Heart right ventricle (tissue), 16 donors: Measurements from ENCODE around the gene DIAPH3. TPM values are rescaled to one million over a fixed set of nuclear protein-coding genes. Genes with fewer than 3 reads are reported as not detected.

Experiments used
- ATAC-seq, 8 donors: fragments of 200-7000 bp; cut with Tn5 transposase; one replicate each; pipeline ENCODE4 v1.9.1; 2020; ENCODE audit warnings: mild to moderate bottlenecking in 8 of 8, moderate library complexity in 8 of 8, moderate number of reproducible peaks in 1 of 8
- DNase-seq, 2 donors: peaks; one replicate each; pipeline ENCODE4 v3.0.0-alpha.2; 2020
- H3K27ac ChIP-seq, 10 donors: fragments of 200-600 bp; sonication (generic) in 2 of 10; one replicate each; pipeline versions ENCODE4 v1.5.0 to v1.8.0; 2020 to 2022; ENCODE audit warnings: mild to moderate bottlenecking in 3 of 10
- H3K27me3 ChIP-seq, 7 donors: fragments of 200-600 bp; one replicate each; pipeline ENCODE4 v1.8.0; 2021 to 2022; ENCODE audit warnings: mild to moderate bottlenecking in 2 of 7
- H3K36me3 ChIP-seq, 9 donors: fragments of 200-600 bp; sonication (generic) in 1 of 9; one replicate each; pipeline versions ENCODE4 v1.5.0 to v1.8.0; 2020 to 2022; ENCODE audit warnings: mild to moderate bottlenecking in 2 of 9
- H3K4me1 ChIP-seq, 9 donors: fragments of 200-600 bp; sonication (generic) in 1 of 9; one replicate each; pipeline versions ENCODE4 v1.5.0 to v1.8.0; 2020 to 2022; ENCODE audit warnings: mild to moderate bottlenecking in 4 of 9
- H3K4me3 ChIP-seq, 10 donors: fragments of 200-600 bp; sonication (generic) in 2 of 10; one replicate each; pipeline versions ENCODE4 v1.5.0 to v1.8.0; 2020 to 2022; ENCODE audit warnings: mild to moderate bottlenecking in 7 of 10, moderate library complexity in 2 of 10
- H3K9me3 ChIP-seq, 11 donors: fragments of 200-600 bp in 10 of 11; sonication (generic) in 2 of 11; one replicate each; pipeline versions ENCODE4 v1.5.0 to v1.8.0; 2013 to 2022; ENCODE audit warnings: mild to moderate bottlenecking in 2 of 11, control low read depth in 1 of 11, moderate library complexity in 1 of 11
- WGBS, 2 donors: extraction: QIAGEN DNeasy Blood & Tissue Kit; methylation state at CpG; one replicate each; pipeline ENCODE4 v1.1.7; 2013; ENCODE audit warnings: inconsistent platforms in 1 of 2; 5-methylcytosine and 5-hydroxymethylcytosine counted together
- intact Hi-C, 10 donors: fragments of 100-400 bp; cut with DNase I; formaldehyde crosslinking; loops; one replicate each; pipeline versions ENCODE4 v1.11.1 to v1.14.2; 2022
- polyA plus RNA-seq, 2 donors: library from polyadenylated mRNA; stranded (reverse); fragments of 200-250 nt; gene quantifications; one replicate each; pipeline ENCODE4 v1.2.3, GENCODE V29; 2013
- total RNA-seq, 10 donors: library from RNA; stranded (reverse); fragmentation: NEBNext Ultra II Directional in 3 of 10; extraction: Animal tissue kit (Norgen Biotek cat#: 25700) in 3 of 10; gene quantifications; one replicate each; pipeline versions ENCODE4 v1.2.1 to v1.2.4, GENCODE V29; 2021 to 2023
- TF ChIP-seq, protein P1 (sequence below), 9 donors: fragments of 200-600 bp; sonication (generic) in 2 of 9; IDR thresholded peaks; one replicate each; pipeline versions ENCODE4 v1.5.0 to v1.8.0; 2021 to 2022; ENCODE audit warnings: antibody characterized with exemption in 9 of 9, mild to moderate bottlenecking in 5 of 9, moderate library complexity in 1 of 9
- donor health status: Arrhythmogenic right ventricular cardiomyopathy.
- donor health status: ischemic (EF 13 %, LVEDD 7.1; RV severe dilation, severe dysfunction).
- donor health status: healthy with polysubstance abuse.
- donor health status: DM: no; HTN: yes; CAD: no.
- donor health status: DM: no; HTN: no; CAD: no.
- donor health status: ischemic (EF 25% LVEDD 6.9; RV normal size, moderate dysfunction).
- donor health status: ischemic (EF 25% LVEDD 5.7; RV mildly dilated, moderate dysfunction).
- donor health status: healthy.
- donor health status: DM: yes; HTN: yes; CAD: no.
- donor health status: Ischemic cardiomyopathy.
- donor health status: ischemic (EF 35%, LVEDD 5.7; RV mildly dilated, moderate dysfunction).
- donor health status: nonischemic (EF 11% LVEDD 7.7; RV severe dilation, severe dysfunction).
- donor health status: DM: yes; HTN: yes; CAD: no.
- donor health status: PGD.
- donor health status: ischemic (EF 29% LVEDD 5.4; RV normal size, mild dysfunction).
- donor health status: nonischemic (EF 23%, LVEDD 6.1; RV moderate dilation, normal function).

Gene DIAPH3
- total and polyA plus RNA-seq, 12 donors = 0.04 to 2.2 (median 0.19) TPM

GRCh38 chr13:60095300-60095699 lies 68.4 kb downstream of the DIAPH3 start:
- Histone ChIP-seq H3K4me1 (no peaks in the 10 kb centered on the region), H3K27ac (no peak overlapping the region), H3K9me3 (no peaks in the 10 kb centered on the region), H3K4me3 (no peak overlapping the region), H3K27me3 (no peaks in the 10 kb centered on the region), H3K36me3 (no peaks in the 10 kb centered on the region)
- 97 to 100% methylated on average over 2 of the region's 2 CpGs for WGBS, 2 donors
- intact Hi-C loops = no loop called here
- TF ChIP-seq, protein P1, sequence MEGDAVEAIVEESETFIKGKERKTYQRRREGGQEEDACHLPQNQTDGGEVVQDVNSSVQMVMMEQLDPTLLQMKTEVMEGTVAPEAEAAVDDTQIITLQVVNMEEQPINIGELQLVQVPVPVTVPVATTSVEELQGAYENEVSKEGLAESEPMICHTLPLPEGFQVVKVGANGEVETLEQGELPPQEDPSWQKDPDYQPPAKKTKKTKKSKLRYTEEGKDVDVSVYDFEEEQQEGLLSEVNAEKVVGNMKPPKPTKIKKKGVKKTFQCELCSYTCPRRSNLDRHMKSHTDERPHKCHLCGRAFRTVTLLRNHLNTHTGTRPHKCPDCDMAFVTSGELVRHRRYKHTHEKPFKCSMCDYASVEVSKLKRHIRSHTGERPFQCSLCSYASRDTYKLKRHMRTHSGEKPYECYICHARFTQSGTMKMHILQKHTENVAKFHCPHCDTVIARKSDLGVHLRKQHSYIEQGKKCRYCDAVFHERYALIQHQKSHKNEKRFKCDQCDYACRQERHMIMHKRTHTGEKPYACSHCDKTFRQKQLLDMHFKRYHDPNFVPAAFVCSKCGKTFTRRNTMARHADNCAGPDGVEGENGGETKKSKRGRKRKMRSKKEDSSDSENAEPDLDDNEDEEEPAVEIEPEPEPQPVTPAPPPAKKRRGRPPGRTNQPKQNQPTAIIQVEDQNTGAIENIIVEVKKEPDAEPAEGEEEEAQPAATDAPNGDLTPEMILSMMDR (IDR thresholded peaks at IDR 0.05) = no peak
- no peak for ATAC-seq
- DNase-seq = no peak

DNA sequence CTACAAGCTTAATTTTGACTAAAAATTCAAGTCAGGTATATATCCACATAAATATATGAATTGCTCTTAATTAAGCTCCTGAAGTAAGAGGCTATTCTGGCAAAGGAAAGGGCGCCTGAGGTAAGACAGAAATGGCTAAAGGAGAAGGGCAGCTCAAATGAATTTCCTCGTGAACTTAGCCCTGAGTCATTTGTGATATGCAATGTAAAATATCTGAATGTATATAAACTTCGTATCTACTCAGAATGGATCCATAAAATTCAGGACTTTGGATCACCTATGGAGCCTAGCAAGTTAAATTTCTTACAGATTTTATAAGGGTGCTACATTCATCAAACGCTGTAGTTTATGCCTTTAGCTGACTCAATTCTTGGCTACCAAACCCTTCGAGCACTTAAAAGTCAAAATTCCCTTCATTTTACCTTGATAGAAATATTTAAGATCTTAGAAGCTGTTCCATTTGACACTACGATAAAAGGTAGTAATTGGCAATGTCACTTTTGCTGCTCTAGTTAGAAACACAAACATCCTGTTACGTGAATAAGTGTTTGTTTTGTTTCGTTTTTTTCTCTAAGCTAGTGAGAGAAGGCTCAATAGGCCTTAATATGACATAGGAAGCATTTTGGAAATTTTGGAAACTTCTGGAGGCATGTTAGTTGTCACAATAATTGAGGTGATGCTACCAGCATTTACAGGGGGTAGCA lies 69.2 kb downstream of the DIAPH3 start:
- H3K27me3 ChIP-seq = no peaks in the 10 kb centered on the region
- no peak overlapping the region for H3K4me3 ChIP-seq
- no peak for ATAC-seq

GRCh38 chr13:60093425-60094019 lies 70.2 kb downstream of the DIAPH3 start:
- Histone ChIP-seq H3K27ac (no peak overlapping the region), H3K4me1 (no peaks in the 10 kb centered on the region), H3K4me3 (no peak overlapping the region), H3K9me3 (no peaks in the 10 kb centered on the region), H3K27me3 (no peaks in the 10 kb centered on the region), H3K36me3 (no peaks in the 10 kb centered on the region)
- DNase-seq (no peak), ATAC-seq (no peak)
- TF ChIP-seq, protein P1 (IDR thresholded peaks at IDR 0.05) = no peak
- 95 to 97% methylated on average over 3 of the region's 3 CpGs for WGBS, 2 donors
- intact Hi-C loops = no loop called here

More for the DNA sequence above, 69.2 kb downstream of the DIAPH3 start:
- H3K4me1 ChIP-seq = no peaks in the 10 kb centered on the region
- WGBS, 2 donors = 90 to 95% methylated on average over 8 of the region's 8 CpGs
- intact Hi-C loops = no loop called here
- TF ChIP-seq, protein P1 (IDR thresholded peaks at IDR 0.05) = no peak
- H3K36me3 ChIP-seq = no peaks in the 10 kb centered on the region
- no peak overlapping the region for H3K27ac ChIP-seq
- H3K9me3 ChIP-seq = no peaks in the 10 kb centered on the region
- no peak for DNase-seq

DNA sequence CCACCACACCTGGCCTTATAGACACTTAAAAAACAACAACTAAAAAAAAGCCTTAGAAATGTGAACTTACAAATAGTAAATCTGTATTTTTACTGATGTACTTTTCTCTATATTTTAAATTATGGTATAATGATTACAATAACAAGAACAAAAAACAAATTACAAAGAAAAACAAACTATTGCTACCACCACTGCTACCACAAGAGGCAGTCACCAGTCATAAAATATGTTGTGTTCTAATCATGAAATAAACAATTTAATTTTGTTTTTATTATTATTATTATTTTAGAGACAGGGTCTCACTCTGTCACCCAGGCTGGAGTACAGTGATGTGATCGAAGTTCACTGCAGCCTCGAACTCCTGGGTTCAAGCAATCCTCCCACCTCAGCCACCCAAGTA lies 72.2 kb downstream of the DIAPH3 start:
- H3K4me1 ChIP-seq = no peaks in the 10 kb centered on the region
- no peak for DNase-seq
- no peaks in the 10 kb centered on the region for H3K36me3 ChIP-seq
- WGBS, 2 donors = 96 to 98% methylated on average over 2 of the region's 2 CpGs
- no peak for ATAC-seq
- H3K4me3 ChIP-seq = no peak overlapping the region
- intact Hi-C loops = no loop called here
- TF ChIP-seq, protein P1 (IDR thresholded peaks at IDR 0.05) = no peak
- no peak overlapping the region for H3K27ac ChIP-seq
- H3K9me3 ChIP-seq = no peaks in the 10 kb centered on the region
- H3K27me3 ChIP-seq = no peaks in the 10 kb centered on the region
